ENCODE data around the gene WDR33.
"Not testable (repeated sequence)": the region's sequence is repeated elsewhere in the genome, so short reads cannot be mapped to it uniquely, and the experiment has no call there.

Gene WDR33

GRCh38 chr2:127810619-127811396 lies at the start of gene WDR33:
WDR33 (minus strand) TSS chr2:127811171; CDS start chr2:127770981, 40,190 bp downstream.
- DNase-seq (ENCODE audit: low read depth), result peak; percentile 83

GRCh38 chr2:127860130-127860529 lies 49.2 kb upstream of the WDR33 start:
- no peak for DNase-seq (ENCODE audit: low read depth)

GRCh38 chr2:127859712-127860085 lies 48.7 kb upstream of the WDR33 start:
- DNase-seq (ENCODE audit: low read depth), result no peak

- no peak for DNase-seq (ENCODE audit: low read depth)
Observed at GRCh38 chr2:127857265-127857808, 46.4 kb upstream of the WDR33 start.

GRCh38 chr2:127853671-127854070 lies 42.7 kb upstream of the WDR33 start:
- peak; percentile 32 for DNase-seq (ENCODE audit: low read depth)

- DNase-seq (ENCODE audit: low read depth), result no peak
Observed at GRCh38 chr2:127852388-127852787, 41.4 kb upstream of the WDR33 start.

GRCh38 chr2:127847931-127848330 lies 37.0 kb upstream of the WDR33 start:
- DNase-seq (ENCODE audit: low read depth), result no peak

GRCh38 chr2:127844973-127845372 lies 34.0 kb upstream of the WDR33 start:
- DNase-seq (ENCODE audit: low read depth), result no peak

- DNase-seq (ENCODE audit: low read depth), result no peak
Observed at GRCh38 chr2:127843677-127844076, 32.7 kb upstream of the WDR33 start.

- no peak for DNase-seq (ENCODE audit: low read depth)
Observed at GRCh38 chr2:127841466-127842178, 30.7 kb upstream of the WDR33 start.

- no peak for DNase-seq (ENCODE audit: low read depth)
Observed at GRCh38 chr2:127840893-127841292, 29.9 kb upstream of the WDR33 start.

- no peak for DNase-seq (ENCODE audit: low read depth)
Observed at GRCh38 chr2:127834951-127835350, 24.0 kb upstream of the WDR33 start.

GRCh38 chr2:127829845-127830246 lies 18.9 kb upstream of the WDR33 start:
- no peak for DNase-seq (ENCODE audit: low read depth)

- DNase-seq (ENCODE audit: low read depth), result not testable (repeated sequence)
Observed at GRCh38 chr2:127826708-127827107, 15.7 kb upstream of the WDR33 start.

- peak; percentile 17 for DNase-seq (ENCODE audit: low read depth)
Observed at GRCh38 chr2:127826047-127826446, 15.1 kb upstream of the WDR33 start.

- no peak for DNase-seq (ENCODE audit: low read depth)
Observed at GRCh38 chr2:127820080-127820668, 9.2 kb upstream of the WDR33 start.

GRCh38 chr2:127818794-127819425 lies 7.9 kb upstream of the WDR33 start:
- no peak for DNase-seq (ENCODE audit: low read depth)

- no peak for DNase-seq (ENCODE audit: low read depth)
Observed at GRCh38 chr2:127818241-127818640, 7.3 kb upstream of the WDR33 start.

- DNase-seq (ENCODE audit: low read depth), result no peak
Observed at GRCh38 chr2:127814677-127815076, 3.7 kb upstream of the WDR33 start.

- not testable (repeated sequence) for DNase-seq (ENCODE audit: low read depth)
Observed at GRCh38 chr2:127812441-127812840, 1.5 kb upstream of the WDR33 start.

GRCh38 chr2:127811397-127812321 lies 688 bp upstream of the WDR33 start:
- DNase-seq (ENCODE audit: low read depth), result no peak
